SW480 (cell line): ENCODE results near the gene FAM216B.

ENCODE experiments used
- DNase-seq: peaks from one replicate; pipeline ENCODE4 v3.0.0-alpha.2; 2016; ENCODE audit warnings: low spot score

Gene FAM216B

DNA sequence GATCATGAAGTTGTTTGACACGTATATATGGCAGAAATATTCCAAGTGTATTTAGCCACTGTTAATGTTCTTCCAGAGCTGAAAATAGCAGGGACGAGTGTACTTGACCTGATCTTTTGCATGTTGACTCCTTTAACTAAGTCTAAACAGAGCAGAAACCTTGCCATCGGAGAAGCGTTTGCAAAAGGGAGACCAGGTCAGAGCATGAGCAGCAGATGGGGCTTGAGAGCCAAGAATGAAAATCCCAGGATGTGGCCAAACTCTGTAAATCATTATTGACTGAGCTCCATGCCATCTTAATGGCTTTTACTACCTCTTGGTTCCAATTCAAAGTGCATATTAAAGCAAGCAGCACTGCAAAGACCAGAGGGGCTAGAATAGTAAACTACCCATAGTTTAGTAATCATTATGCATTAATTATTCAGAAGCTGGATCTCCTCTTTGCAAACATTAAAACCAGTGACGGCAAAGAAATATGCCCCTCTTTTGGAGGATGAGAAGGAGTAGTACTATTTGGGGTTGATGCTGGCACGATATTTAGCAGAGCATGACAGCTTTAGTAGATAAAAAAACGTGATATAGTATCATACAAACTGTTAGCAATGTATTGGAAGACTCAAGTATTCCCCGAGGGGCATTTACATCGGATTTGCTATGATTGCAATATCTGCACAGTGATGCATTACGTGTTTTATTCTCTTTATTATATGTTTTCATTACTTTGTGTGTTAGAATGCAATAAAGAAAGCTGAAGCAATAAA, 55.7 kb downstream of the FAM216B start:
- DNase-seq = peak; percentile 26
